Muscle of arm (tissue), 12 donors: Measurements from ENCODE around the gene UTF1. TPM values are rescaled to one million over a fixed set of nuclear protein-coding genes. Genes with fewer than 3 reads are reported as not detected.

Source experiments
- DNase-seq: peaks from one replicate; pipeline ENCODE4 v3.0.0-alpha.2; 2013
- polyA plus RNA-seq, 12 donors: library from polyadenylated mRNA; unstranded; fragments of 120-200 nt; gene quantifications; one replicate each; pipeline ENCODE4 v1.2.1, GENCODE V29; 2013; ENCODE audit not compliant: insufficient read length in 12 of 12

UTF1 gene
- polyA plus RNA-seq, 12 donors = not detected

DNA sequence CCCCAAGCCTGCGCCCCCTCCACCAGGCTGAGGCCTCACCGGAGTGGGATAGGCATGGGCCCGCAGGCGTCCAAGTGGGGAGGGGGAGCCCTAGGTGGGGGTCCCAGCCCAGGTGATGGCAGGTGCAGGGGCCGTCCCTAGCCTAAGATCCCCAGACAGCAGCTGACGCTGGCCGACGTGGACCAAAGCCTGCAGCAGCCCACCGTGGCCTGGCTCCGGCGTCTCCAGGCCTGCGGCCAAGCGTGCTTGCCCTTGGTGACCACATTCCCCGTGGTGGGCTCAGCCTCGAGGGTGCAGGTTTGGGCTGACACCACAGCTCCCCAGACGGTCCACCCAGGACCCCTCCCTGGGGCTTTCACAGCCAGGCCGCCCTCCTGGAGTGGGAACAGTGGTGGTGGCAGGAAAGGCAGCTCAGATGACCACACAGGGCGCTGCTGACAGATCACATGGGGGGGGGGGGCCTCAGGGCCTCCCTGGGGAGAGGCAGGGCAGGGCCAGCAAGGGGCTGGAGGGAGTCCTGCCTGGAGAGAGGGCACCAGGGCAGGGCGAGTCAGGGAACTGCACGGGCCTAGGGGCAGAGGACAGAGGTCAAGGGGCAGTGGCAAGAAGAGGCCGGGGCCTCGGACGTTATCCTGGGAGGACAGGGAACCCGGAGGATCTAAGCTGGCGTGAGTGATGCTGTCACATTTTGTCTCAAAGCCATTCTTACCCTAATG lies 47.4 kb downstream of the UTF1 start:
- DNase-seq = no peak

DNA sequence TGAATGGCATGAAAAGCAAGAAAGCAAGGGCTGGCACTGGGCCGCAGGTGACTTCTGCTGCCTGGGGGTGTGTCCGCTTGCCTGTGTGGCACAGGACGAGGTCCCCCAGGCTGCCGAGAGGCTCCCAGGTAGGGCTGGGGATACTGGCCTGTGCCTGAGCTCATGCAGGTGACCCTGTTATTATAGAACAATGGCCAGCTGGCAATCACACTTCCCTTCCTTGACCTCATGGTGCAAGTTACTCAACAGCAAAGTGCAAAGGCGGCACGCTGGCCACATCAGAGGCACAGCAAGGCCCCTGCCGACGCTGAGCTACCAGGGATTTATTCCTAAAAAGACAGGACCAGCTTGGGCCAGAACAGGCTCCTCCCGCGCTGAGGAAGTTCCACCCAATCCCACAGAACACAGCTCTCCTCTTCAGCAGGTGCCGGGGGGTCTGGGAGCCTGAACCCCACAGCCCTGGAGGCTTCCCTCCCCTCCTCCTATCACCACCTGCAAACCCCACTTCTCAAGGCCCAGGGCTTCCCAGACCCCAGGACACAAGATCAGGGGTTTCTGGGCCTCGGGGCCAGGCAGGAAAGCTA lies 48.1 kb downstream of the UTF1 start:
- DNase-seq = no peak

DNA sequence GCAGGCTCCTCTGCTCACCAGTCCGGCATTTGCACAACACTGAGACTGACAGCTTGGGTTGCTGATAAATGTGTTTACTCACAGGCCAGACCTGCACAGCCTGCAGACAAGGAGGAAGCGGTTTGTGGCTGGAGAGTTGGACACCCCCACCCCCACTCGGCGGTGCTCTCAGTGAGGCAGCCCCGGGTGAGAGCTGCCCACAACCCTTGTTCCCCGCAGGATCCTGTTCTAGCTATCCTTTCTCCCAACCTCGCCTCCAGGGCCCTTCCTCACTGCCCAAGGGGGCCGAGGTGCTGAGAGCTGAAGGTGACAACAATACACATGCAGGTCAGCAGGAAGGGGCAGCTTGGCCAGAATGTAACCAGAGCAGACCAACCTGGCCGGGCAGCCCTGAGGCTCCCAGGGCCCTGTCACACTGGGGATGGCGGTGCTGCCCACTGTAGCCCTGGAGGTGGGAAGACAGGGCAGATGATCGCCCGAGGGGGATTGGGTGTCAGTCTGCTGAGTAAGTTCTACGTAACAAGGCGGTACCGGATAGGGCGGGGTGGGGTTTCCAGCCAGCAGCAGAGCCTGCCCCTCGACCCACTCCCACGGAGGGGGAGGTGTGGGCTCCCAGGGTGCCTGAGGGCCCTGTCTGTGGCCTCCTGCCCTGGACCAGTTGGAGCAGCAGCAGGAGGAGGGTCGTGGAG lies 48.7 kb downstream of the UTF1 start:
- DNase-seq = no peak

DNA sequence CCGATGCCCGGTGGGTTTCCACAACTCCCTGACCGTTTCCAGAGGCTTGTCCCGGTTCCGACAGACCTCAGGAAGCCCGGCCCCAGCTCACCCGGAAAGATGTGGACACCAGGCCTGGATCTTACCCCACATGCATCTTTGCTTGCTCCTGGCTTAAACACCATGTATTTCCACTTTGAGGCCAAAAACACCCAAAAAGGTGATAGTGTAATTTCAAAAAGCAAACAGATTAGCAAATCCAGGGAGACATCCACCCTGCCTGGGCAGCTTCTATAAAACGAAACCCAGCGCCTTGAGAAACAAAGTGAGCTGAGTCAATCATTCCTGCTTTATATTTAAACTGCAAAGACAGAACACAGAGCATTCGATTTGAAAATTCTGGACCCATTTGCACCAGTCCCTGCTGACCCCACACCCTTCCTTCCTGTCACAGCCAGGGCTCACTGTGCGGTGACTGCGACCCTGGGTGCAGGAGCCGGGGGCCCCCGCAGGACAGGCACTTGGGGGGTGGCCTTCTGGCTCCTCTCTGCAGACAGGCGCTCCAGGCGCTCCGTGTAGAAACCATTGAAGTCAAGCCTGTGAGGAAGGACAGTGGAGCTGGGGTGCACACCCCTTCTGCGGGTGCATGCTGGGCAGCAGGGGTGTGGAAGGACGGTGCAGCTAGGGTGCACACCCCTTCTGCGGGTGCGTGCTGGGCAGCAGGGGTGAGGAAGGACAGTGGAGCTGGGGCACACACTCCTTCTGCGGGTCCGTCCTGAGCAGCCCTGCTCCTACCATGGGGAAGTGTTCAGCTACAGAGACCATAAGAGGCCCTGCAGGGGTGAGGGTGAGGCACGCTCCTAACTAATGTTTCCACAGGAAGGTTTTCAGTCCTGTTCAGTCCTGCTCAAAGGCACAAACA lies 49.6 kb downstream of the UTF1 start:
- no peak for DNase-seq

DNA sequence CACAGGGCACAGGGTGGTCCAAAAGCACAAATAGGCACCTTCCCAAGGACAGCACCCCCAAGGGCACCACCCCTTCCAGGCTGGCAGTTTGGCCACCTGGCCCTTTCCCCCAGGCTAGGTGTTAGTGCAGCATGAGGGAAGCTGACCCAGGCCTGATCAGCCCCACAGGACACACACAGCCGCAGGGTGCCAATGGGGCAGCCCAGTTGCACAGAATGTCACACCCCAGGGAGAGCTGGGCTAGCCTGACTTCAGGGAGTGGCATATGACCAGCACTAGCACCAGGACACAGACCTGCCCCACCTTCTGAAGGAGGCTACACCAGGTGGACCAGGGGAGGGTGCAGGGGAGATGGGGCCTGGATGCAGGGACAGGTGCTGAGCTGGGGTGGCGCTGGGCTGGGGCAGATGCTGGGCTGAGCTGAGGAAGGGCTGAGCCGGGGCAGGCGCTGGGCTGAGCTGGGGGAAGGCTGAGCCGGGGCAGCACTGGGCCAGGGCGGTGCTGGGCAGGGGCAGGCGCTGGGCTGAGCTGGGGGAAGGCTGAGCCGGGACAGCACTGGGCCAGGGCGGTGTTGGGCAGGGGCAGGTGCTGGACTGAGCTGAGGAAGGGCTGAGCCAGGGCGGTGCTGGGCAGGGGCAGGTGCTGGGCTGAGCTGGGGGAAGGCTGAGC lies 50.5 kb downstream of the UTF1 start:
- DNase-seq = no peak

DNA sequence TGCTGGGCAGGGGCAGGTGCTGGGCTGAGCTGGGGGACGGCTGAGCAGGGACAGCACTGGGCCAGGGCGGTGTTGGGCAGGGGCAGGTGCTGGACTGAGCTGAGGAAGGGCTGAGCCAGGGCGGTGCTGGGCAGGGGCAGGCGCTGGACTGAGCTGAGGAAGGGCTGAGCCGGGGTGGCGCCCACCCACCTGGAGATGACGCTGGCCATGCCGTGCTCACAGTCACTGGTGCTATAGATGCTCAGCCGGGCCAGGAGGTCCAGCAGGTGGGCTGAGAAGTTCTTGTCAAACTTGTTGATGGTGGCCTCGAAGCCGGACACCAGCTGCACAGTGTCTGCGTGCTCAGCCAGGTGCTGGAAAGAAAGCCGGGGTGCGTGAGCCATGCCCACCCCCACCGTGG lies 51.1 kb downstream of the UTF1 start:
- no peak for DNase-seq

Other genes starting within 250 kb of the UTF1 start
- gene ADGRA1, start 142.3 kb upstream of the UTF1 start, polyA plus RNA-seq = 1 to 10 TPM in 11 of 12 donors, not detected in 1; 1.4 to 5.0 (median 2.6) TPM
- 10 to 100 TPM in 1 of 12 donors, 1 to 10 TPM in 10, not detected in 1; 1.8 to 10.1 (median 5.3) TPM for gene KNDC1, start 70.0 kb upstream of the UTF1 start, polyA plus RNA-seq
- under 1 TPM in 10 of 12 donors, not detected in 2; 0.15 to 0.43 (median 0.19) TPM for gene VENTX, start 7.6 kb downstream of the UTF1 start, polyA plus RNA-seq
- 1 to 10 TPM in 9 of 12 donors, under 1 TPM in 1, not detected in 2; 0.85 to 5.7 (median 1.5) TPM for gene ADAM8, start 46.7 kb downstream of the UTF1 start, polyA plus RNA-seq
- 10 to 100 TPM in 11 of 12 donors, not detected in 1; 29.5 to 47.3 (median 37.7) TPM for gene TUBGCP2, start 78.7 kb downstream of the UTF1 start, polyA plus RNA-seq
- 10 to 100 TPM in 11 of 12 donors, not detected in 1; 26.1 to 39.7 (median 32.2) TPM for gene ZNF511, start 78.7 kb downstream of the UTF1 start, polyA plus RNA-seq
- under 1 TPM in 1 of 12 donors, not detected in 11; 0.41 TPM for gene CALY, start 106.7 kb downstream of the UTF1 start, polyA plus RNA-seq
- gene PRAP1, start 117.2 kb downstream of the UTF1 start, polyA plus RNA-seq = 10 to 100 TPM in 1 of 12 donors, under 1 TPM in 5, not detected in 6; 0.12 to 24.5 (median 0.43) TPM
- gene FUOM, start 127.8 kb downstream of the UTF1 start, polyA plus RNA-seq = 1 to 10 TPM in 10 of 12 donors, not detected in 2; 3.7 to 7.6 (median 4.7) TPM
- gene ECHS1, start 143.1 kb downstream of the UTF1 start, polyA plus RNA-seq = 100 to 1,000 TPM in 9 of 12 donors, 10 to 100 TPM in 2, not detected in 1; 62.5 to 133 (median 117) TPM
- 1 to 10 TPM in 10 of 12 donors, not detected in 2; 2.5 to 4.5 (median 3.6) TPM for gene PAOX, start 149.0 kb downstream of the UTF1 start, polyA plus RNA-seq
- 10 to 100 TPM in 11 of 12 donors, not detected in 1; 29.2 to 54.2 (median 40.3) TPM for gene MTG1, start 163.9 kb downstream of the UTF1 start, polyA plus RNA-seq
- gene SPRN, start 194.4 kb downstream of the UTF1 start, polyA plus RNA-seq = 1 to 10 TPM in 11 of 12 donors, not detected in 1; 2.6 to 4.6 (median 3.6) TPM
- gene SCART1, start 223.7 kb downstream of the UTF1 start, polyA plus RNA-seq = 1 to 10 TPM in 5 of 12 donors, under 1 TPM in 5, not detected in 2; 0.58 to 1.7 (median 1.0) TPM